Prostate gland (tissue), 2 donors: Measurements from ENCODE around the gene CTDP1.

Experiments
- POLR2AphosphoS5 ChIP-seq: sonication (generic); formaldehyde crosslinking; IDR thresholded peaks from one replicate; pipeline ENCODE4 v1.6.1; 2017; ENCODE audit warnings: antibody characterized with exemption
- TF ChIP-seq, protein P1 (sequence below), 4 experiments: fragments of 200-600 bp in 2 of 4; fragments of 450-650 bp in 2 of 4; sonication (generic) in 2 of 4; IDR thresholded peaks; 1 replicate in 3 of 4; 2 replicates in 1 of 4; pipeline ENCODE4 v1.5.1; 2016 to 2019; ENCODE audit warnings: antibody characterized with exemption in 4 of 4, mild to moderate bottlenecking in 2 of 4, moderate library complexity in 2 of 4

GRCh38 chr18:79685281-79685680 lies 5.7 kb downstream of the CTDP1 start:
- TF ChIP-seq, protein P1, sequence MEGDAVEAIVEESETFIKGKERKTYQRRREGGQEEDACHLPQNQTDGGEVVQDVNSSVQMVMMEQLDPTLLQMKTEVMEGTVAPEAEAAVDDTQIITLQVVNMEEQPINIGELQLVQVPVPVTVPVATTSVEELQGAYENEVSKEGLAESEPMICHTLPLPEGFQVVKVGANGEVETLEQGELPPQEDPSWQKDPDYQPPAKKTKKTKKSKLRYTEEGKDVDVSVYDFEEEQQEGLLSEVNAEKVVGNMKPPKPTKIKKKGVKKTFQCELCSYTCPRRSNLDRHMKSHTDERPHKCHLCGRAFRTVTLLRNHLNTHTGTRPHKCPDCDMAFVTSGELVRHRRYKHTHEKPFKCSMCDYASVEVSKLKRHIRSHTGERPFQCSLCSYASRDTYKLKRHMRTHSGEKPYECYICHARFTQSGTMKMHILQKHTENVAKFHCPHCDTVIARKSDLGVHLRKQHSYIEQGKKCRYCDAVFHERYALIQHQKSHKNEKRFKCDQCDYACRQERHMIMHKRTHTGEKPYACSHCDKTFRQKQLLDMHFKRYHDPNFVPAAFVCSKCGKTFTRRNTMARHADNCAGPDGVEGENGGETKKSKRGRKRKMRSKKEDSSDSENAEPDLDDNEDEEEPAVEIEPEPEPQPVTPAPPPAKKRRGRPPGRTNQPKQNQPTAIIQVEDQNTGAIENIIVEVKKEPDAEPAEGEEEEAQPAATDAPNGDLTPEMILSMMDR (IDR thresholded peaks at IDR 0.05), result no peak
- TF ChIP-seq POLR2AphosphoS5, result no peak
